Fibroblast of villous mesenchyme (primary cell): ENCODE results near the gene DEPP1. TPM values are rescaled to one million over a fixed set of nuclear protein-coding genes. Genes with fewer than 3 reads are reported as not detected.

Experiments used
- DNase-seq: peaks from one replicate; pipeline ENCODE4 v3.0.0-alpha.2; 2010; ENCODE audit warnings: low read depth
- H3K4me3 ChIP-seq: 2 replicates; pipeline ENCODE4 v1.5.1; 2011; ENCODE audit warnings: low read depth, mild to moderate bottlenecking, low read length
- CTCF ChIP-seq: IDR thresholded peaks from 2 replicates; pipeline ENCODE4 v1.5.1; 2012; ENCODE audit warnings: low read depth, mild to moderate bottlenecking, low read length; ENCODE audit not compliant: insufficient read depth
- total RNA-seq: library from RNA; depleted of rRNA; stranded (reverse); fragments of >200 nt; gene quantifications from 2 replicates; pipeline ENCODE4 v1.2.3, GENCODE V29; 2012

DEPP1 gene
- total RNA-seq, 1 donor: 29.8 TPM

- no peak for DNase-seq
- H3K4me3 ChIP-seq: no peak overlapping the region
- no peak for TF ChIP-seq CTCF
Observed at GRCh38 chr10:44935966-44936295, 42.7 kb downstream of the DEPP1 start.

GRCh38 chr10:44935201-44935965 lies 43.2 kb downstream of the DEPP1 start:
- H3K4me3 ChIP-seq: no peak overlapping the region
- no peak for TF ChIP-seq CTCF
- DNase-seq: peak; percentile 78

- no peak overlapping the region for H3K4me3 ChIP-seq
- DNase-seq: no peak
- TF ChIP-seq CTCF: no peak
Observed at GRCh38 chr10:44934416-44935200, 44.0 kb downstream of the DEPP1 start.

- TF ChIP-seq CTCF: no peak
- no peak for DNase-seq
Observed at GRCh38 chr10:44933451-44934321, 44.9 kb downstream of the DEPP1 start.

GRCh38 chr10:44932517-44933450 lies 45.8 kb downstream of the DEPP1 start:
- TF ChIP-seq CTCF: peak; percentile 99
- DNase-seq: peak; percentile 82
- H3K4me3 ChIP-seq: no peak overlapping the region

More at GRCh38 chr10:44933451-44934321, 44.9 kb downstream of the DEPP1 start:
- H3K4me3 ChIP-seq: no peak overlapping the region
